ENCODE results near the gene PPARGC1A. TPM values are rescaled to one million over a fixed set of nuclear protein-coding genes. Genes with fewer than 3 reads are reported as not detected.

Gene PPARGC1A
- total and polyA plus RNA-seq, 2 donors (not counting 3 experiments of a cell fraction or from before 2014, with no cell fraction given): not detected

- POLR2A ChIA-PET: no interaction called here
- Histone ChIP-seq H3K27me3 (ENCODE audit: control insufficient read depth in 2 of 2, insufficient read depth in 2 of 2, low read length in 2 of 2) (no peaks in the 10 kb centered on the region), H3K36me3 (ENCODE audit: control insufficient read depth in 2 of 2, extremely low read depth in 1 of 2, insufficient read depth in 2 of 2, low read length in 2 of 2) (no peaks in the 10 kb centered on the region), H3K79me2 (ENCODE audit: control insufficient read depth, insufficient read depth, low read length) (no peaks in the 10 kb centered on the region), H3K9ac (replicated peaks; ENCODE audit: extremely low read depth, insufficient read depth, low read length) (no peak overlapping the region), H3K4me1 (ENCODE audit: control insufficient read depth, extremely low read depth, insufficient read depth, low read length) (no peaks in the 10 kb centered on the region), H3K9me3 (replicated peaks; ENCODE audit: control insufficient read depth, insufficient read depth, low read length) (no peaks in the 10 kb centered on the region), H3K4me3 (replicated peaks in 1 of 3; ENCODE audit: insufficient read depth in 1 of 3, low read depth in 1 of 3, low read length in 3 of 3) (no peak overlapping the region), H3K27ac (ENCODE audit: insufficient read depth, low read depth, low read length) (no peak overlapping the region), H3K9me1 (replicated peaks; ENCODE audit: control insufficient read depth, extremely low read depth, insufficient read depth, low read length) (no peaks in the 10 kb centered on the region), H3K4me2 (ENCODE audit: insufficient read depth, low read length) (no peak overlapping the region), H2AFZ (ENCODE audit: low read depth, low read length) (no peak overlapping the region), H4K20me1 (replicated peaks; ENCODE audit: control insufficient read depth, extremely low read depth, insufficient read depth, low read length) (no peaks in the 10 kb centered on the region)
- FAIRE-seq (no peak), DNase-seq (ENCODE audit: low read depth, low spot score) (no peak)
- dilution Hi-C loops (cut with MboI; ENCODE audit: extremely low pct_ligation_motif_present, low sequenced_read_pairs) (no loop called here), intact Hi-C loops (cut with micrococcal nuclease) (no loop called here)
- CTCF ChIA-PET: no interaction called here
- no peak for TF ChIP-seq POLR2AphosphoS5 (IDR thresholded peaks at IDR 0.05; ENCODE audit: insufficient read depth, low read depth, low read length)
- TF ChIP-seq CTCF (IDR thresholded peaks at IDR 0.05; ENCODE audit: extremely low read depth in 1 of 2, insufficient read depth in 1 of 2, low read depth in 1 of 2, low read length in 2 of 2): no peak
- no peak for TF ChIP-seq MAX (IDR thresholded peaks at IDR 0.05; ENCODE audit: insufficient read depth, insufficient read length)
- TF ChIP-seq EZH2 (IDR thresholded peaks at IDR 0.05; ENCODE audit: borderline replicate concordance, low read depth, low read length, severe bottlenecking): no peak
- no peak for TF ChIP-seq MYC (IDR thresholded peaks at IDR 0.05; ENCODE audit: low read depth, low read length)
- no TSS peak for BruUV-seq (replicated peaks)
These were observed 143.2 kb downstream of the PPARGC1A start for GRCh38 chr4:23746672-23747071.

GRCh38 chr4:23746027-23746426 is 143.8 kb downstream of the PPARGC1A start:
- Histone ChIP-seq H3K9me3 (replicated peaks; ENCODE audit: control insufficient read depth, insufficient read depth, low read length) (no peaks in the 10 kb centered on the region), H3K79me2 (ENCODE audit: control insufficient read depth, insufficient read depth, low read length) (no peaks in the 10 kb centered on the region), H3K4me2 (ENCODE audit: insufficient read depth, low read length) (no peak overlapping the region), H3K9ac (replicated peaks; ENCODE audit: extremely low read depth, insufficient read depth, low read length) (no peak overlapping the region), H3K9me1 (replicated peaks; ENCODE audit: control insufficient read depth, extremely low read depth, insufficient read depth, low read length) (no peaks in the 10 kb centered on the region), H4K20me1 (replicated peaks; ENCODE audit: control insufficient read depth, extremely low read depth, insufficient read depth, low read length) (no peaks in the 10 kb centered on the region), H3K4me1 (ENCODE audit: control insufficient read depth, extremely low read depth, insufficient read depth, low read length) (no peaks in the 10 kb centered on the region), H2AFZ (ENCODE audit: low read depth, low read length) (no peak overlapping the region), H3K4me3 (replicated peaks in 1 of 3; ENCODE audit: insufficient read depth in 1 of 3, low read depth in 1 of 3, low read length in 3 of 3) (no peak overlapping the region), H3K27me3 (ENCODE audit: control insufficient read depth in 2 of 2, insufficient read depth in 2 of 2, low read length in 2 of 2) (no peaks in the 10 kb centered on the region), H3K27ac (ENCODE audit: insufficient read depth, low read depth, low read length) (no peak overlapping the region), H3K36me3 (ENCODE audit: control insufficient read depth in 2 of 2, extremely low read depth in 1 of 2, insufficient read depth in 2 of 2, low read length in 2 of 2) (no peaks in the 10 kb centered on the region)
- no peak for TF ChIP-seq POLR2A (IDR thresholded peaks at IDR 0.05; ENCODE audit: low read depth, low read length)
- no peak for TF ChIP-seq FOS (IDR thresholded peaks at IDR 0.05; ENCODE audit: borderline replicate concordance, insufficient read depth, low read length)
- TF ChIP-seq CTCF (IDR thresholded peaks at IDR 0.05; ENCODE audit: extremely low read depth in 1 of 2, insufficient read depth in 1 of 2, low read depth in 1 of 2, low read length in 2 of 2): no peak
- TF ChIP-seq POLR2AphosphoS5 (IDR thresholded peaks at IDR 0.05; ENCODE audit: insufficient read depth, low read depth, low read length): no peak
- no peak for TF ChIP-seq EZH2 (IDR thresholded peaks at IDR 0.05; ENCODE audit: borderline replicate concordance, low read depth, low read length, severe bottlenecking)
- FAIRE-seq (no peak), DNase-seq (ENCODE audit: low read depth, low spot score) (no peak)
- dilution Hi-C loops (cut with MboI; ENCODE audit: extremely low pct_ligation_motif_present, low sequenced_read_pairs): no loop called here
- CTCF ChIA-PET: no interaction called here
- POLR2A ChIA-PET: no interaction called here
- no TSS peak for BruUV-seq (replicated peaks)
- intact Hi-C loops (cut with micrococcal nuclease): no loop called here
